NCI-H2227 treated with DMSO at 0.1 percent for 48 hours (cell line): ENCODE measurements around the gene LHX4.
"Not testable (repeated sequence)": the region's sequence is repeated elsewhere in the genome, so short reads cannot be mapped to it uniquely, and the experiment has no call there.

Source experiments
- DNase-seq: peaks from one replicate; lab custom pipeline; 2025; lab: John Stamatoyannopoulos, UW

Gene LHX4

DNA sequence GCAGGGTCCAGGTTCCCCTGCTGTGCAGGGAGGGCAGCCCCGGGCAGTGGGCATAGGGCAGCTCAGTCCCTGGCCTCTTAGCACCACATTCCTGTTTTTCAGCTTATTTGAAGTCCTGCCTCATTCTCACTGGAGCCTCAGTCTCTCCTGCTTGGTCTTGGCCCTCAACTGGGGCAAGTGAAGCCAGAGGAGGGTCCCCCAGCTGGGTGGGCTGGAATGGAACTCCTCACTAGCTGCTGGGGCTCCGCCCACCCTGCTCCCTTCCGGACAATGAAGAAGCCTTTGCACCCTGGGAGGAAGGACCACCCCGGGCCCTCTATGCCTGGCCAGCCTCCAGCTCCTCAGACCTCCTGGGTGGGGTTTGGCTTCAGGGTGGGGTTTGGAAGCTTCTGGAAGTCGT is 32.8 kb upstream of the LHX4 start:
- DNase-seq: no peak

DNA sequence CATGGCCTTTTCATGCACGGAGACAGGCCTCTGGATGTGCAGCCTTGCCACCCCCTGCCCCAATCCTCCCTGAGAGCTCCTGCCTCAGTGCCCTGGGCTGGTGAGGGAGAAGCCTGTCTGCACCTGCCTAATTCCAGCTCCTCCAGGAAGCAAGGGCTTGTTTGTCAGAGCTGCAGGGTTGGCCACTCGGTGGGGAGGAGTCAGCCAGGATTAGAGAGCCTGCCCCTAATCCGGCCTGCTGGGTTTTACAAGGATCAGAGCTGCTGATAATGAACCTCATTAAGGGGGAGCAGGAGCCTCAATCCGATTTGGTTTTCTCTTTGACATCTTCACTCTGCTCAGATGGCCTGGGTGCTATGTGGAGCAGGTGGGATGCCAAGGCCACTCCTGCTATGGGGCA is 31.9 kb upstream of the LHX4 start:
- DNase-seq: no peak

- DNase-seq: no peak
These were observed 31.5 kb upstream of the LHX4 start for GRCh38 chr1:180198611-180199010.

GRCh38 chr1:180199018-180199417 is 31.0 kb upstream of the LHX4 start:
- DNase-seq: no peak

- no peak for DNase-seq
These were observed 28.4 kb upstream of the LHX4 start for GRCh38 chr1:180201451-180202200.

- not testable (repeated sequence) for DNase-seq
These were observed 27.5 kb upstream of the LHX4 start for GRCh38 chr1:180202588-180202987.

DNA sequence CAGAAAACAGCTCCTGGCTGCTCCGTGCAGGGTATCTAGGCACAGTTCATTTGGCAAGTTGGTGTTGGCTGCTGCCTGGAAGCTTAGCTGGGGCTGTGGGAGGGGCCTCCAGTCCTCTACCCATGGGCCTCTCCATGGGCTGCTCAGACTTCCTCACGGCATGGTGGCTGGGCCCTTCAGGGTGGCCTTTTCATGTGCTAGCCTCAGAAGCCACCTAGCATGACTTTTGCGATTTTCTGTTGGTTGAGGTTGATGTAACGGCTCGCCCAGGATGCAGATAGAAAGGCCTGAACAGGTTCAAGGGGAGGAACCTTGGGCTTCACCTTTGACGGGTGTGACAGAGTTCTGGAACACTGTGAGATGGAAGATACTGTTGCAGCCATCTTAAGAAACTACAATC is 25.8 kb upstream of the LHX4 start:
- no peak for DNase-seq

DNA sequence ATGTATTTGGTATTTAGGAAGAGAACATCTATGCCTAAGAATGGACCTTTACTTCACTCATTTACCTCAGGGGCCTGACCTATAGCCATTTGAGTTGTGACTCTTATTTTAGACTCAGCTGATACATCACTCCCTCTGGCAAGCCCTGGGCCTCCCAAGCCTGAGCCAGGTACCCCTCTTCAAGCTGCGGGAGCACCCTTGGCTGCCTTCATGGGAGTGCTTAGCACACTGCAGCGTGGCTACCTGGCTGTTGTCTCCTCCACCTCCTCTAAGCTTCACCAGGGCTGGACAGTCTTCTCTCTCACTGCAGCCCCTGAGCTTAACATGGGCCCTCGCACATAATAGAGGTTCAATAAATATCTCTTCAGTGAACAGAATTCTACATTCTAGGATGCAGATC is 23.5 kb upstream of the LHX4 start:
- DNase-seq: no peak

- no peak for DNase-seq
These were observed 21.8 kb upstream of the LHX4 start for GRCh38 chr1:180208264-180208663.

DNA sequence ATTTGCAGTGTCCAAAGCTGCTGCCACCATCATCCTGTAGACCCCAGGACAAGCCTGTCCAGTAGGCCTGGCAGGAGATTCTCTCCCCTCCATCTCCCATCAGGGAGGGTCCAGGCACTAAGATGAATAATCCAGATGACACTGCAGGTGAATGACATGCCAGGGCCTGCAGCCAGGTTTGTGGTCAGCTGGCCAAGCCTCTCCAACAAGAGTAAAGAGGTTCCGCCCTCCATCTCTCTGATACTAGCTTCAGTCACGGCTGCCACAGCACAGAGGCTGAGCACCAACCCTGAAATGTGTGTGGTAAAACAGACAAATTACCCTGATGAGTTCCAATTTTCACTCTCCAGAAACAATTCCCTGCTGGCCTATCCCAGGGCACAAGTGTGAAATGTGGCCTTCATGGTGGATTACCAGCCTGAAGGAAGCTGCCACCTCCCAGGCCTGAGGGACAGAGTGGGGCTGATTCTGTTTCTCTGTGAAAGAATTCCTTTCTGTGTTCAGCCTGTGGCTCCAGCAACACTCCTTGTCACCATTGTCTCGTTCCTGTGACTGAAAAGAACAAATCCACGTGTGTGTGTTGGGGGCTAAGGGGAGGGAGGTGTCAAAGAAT is 19.9 kb upstream of the LHX4 start:
- DNase-seq: no peak

GRCh38 chr1:180211156-180211859 is 18.8 kb upstream of the LHX4 start:
- DNase-seq: no peak

DNA sequence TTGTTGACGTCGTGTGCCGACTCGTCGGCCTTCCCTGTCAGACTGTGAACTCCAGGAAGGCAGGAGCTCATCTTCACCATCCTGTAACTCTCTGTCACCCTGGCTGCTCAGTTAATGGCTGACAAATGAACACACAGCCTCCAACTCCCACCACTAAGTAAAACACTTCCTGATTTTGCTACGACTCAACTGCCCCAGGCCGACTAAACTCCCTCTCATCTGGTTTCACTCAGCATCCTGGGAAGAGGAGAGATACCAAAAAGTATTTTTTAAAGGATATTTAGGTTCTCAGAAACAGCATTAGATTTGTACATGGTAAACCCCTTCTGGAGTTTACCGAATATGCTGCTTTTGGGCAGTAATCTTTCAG is 18.2 kb upstream of the LHX4 start:
- no peak for DNase-seq

- peak; percentile 80 for DNase-seq
These were observed 16.5 kb upstream of the LHX4 start for GRCh38 chr1:180213401-180214170.

DNA sequence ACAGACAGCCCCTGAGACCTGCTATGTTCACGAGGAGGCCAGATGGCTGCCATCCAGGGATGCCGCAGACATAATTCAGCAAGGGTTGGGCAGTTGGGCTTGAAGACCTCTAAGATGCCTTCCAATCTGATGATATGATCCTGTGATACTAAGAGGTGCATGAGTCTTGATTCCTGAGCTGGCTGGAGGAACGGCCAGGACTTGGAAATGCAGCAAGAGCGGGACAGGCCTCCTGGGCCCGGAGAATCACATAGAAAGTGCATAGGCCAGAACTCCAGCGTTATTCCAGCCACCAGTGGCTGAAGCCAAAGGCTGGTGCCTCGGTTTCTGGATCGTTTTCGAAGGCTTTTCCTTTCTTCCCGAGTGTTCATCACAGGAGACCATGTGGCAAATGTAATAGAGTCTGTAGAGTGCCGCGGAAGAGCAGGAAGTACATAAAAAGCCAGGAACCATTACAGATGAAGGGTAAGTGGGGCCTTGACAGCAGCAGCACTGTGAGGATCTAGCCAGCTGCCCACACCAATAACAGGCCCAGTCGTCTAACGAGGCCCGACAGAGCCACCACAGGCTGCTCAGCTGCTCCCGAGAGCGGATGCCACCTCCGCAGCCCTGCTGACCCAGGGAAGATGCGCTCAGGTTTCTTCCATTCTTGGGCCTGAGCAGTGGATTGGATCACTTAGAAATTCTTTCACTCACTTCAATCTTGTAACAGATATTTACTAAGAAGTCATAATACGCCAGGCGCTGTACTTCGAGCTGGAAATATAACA is 14.0 kb upstream of the LHX4 start:
- no peak for DNase-seq

- no peak for DNase-seq
These were observed 13.1 kb upstream of the LHX4 start for GRCh38 chr1:180217006-180217405.

DNA sequence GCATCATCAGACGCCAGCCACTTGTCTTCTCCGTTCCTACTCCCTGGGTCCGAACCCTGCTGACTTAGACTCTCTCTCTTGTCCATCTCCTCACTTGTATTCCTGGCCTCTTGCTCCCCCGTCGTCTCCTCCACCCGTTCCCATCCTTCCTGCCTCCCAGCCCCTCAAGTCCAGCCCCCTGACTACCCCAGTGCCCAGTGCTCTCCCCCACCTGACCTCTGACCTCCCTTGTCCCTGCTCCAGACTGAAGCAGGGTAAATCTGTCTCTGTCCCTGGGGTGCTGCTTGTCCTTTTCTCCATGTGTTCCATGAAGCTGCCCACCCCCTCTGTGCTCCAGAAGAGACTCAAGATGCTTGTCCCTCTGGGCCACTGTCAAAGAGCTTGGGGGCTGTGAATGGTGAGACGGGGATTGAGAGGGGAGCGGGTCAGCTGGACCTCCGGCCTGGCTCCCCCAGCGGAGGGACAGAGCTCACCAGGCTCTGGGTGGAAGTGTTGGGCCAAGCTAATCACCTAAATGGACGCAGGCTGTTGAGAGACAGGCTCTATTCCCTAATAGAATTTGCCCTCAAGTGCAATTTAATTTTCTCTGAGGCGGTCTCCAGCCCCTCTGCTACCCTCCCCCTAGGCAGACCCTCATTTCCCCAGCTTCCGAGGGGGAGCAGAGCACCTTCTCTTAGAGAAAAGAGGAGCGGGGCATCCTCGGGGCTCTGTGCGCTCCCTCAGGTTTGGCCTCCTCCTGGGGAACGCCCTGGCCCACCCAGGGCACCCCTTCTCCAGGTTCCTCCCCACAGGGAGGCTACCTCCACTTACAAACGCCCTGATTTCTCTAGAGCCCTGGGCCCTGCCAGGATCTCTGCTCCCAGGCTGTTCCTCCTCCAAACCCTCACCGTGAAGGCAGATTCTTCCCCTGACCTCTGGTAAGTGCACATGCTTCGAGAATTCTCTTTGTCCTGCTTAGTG is 11.0 kb upstream of the LHX4 start:
- no peak for DNase-seq

DNA sequence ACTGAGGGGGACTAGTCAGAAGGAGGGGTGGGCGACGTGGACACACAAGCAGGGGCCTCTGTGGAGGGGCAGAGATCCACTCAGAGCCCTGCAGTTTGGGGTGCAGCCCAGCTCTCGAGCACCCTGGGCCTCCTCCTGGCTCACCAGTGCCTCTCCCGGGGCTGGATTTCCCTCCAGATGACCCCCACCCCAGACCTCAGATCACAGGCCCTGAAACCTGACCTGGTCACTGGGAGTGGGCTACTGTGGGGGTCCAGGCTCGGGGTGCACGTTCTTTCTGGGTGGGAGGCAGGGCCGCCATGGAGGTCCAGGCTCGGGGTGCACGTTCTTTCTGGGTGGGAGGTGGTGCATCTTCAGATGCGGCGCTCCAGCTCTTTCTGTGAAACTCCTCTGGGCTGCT is 10.3 kb upstream of the LHX4 start:
- DNase-seq: no peak

DNA sequence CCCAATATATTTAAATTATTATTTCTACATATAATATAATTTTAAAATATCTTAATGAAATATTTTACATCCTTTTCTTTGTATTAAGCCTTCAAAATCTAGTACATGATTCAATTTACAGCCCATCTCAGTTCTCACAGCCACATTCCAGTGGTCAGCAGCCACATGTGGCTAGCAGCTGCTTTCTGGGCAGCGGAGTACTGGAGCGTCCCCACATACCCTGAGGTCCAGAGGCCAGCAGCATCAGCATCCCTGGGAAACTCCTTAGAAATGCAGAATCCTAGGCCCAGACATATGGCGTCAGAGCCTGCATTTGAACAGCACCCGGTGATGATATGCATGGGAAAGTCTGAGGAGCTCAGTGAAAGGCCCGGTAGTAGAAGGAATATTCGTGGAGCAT is 8.6 kb upstream of the LHX4 start:
- DNase-seq: no peak

- DNase-seq: no peak
These were observed 5.2 kb upstream of the LHX4 start for GRCh38 chr1:180224902-180225301.

DNA sequence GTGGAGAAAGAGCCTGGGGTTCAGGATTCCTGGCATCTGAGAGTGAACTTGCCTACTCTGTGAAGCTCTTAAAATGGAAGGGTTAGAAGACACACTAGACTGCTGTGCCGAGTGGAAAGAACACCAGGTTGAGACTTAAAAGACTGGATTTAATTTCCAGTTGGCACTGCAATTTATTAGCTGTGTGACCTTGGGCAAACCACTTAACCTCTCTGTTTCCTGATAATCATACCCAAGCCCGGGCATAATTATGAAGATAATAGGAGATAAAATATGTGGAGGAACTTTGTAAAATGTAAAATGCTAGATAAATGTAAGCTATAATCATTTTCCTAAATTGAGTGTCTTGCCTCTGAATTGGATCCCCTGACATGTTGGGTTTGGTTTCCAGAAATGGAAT is 4.7 kb upstream of the LHX4 start:
- no peak for DNase-seq
